NCI-H1092 treated with DMSO at 0.1 percent for 48 hours (cell line): ENCODE results near the gene ADM2.

Experiments used
- DNase-seq: peaks from one replicate; lab custom pipeline; 2025; lab: John Stamatoyannopoulos, UW

ADM2 gene

GRCh38 chr22:50445071-50445879, 36.1 kb upstream of the ADM2 start:
- no peak for DNase-seq

- DNase-seq: no peak
Observed at GRCh38 chr22:50445880-50446707, 35.2 kb upstream of the ADM2 start.

GRCh38 chr22:50446708-50447575, 34.4 kb upstream of the ADM2 start:
- no peak for DNase-seq

GRCh38 chr22:50447576-50448551, 33.5 kb upstream of the ADM2 start:
- no peak for DNase-seq

- DNase-seq: no peak
Observed at GRCh38 chr22:50452649-50453048, 28.7 kb upstream of the ADM2 start.

- DNase-seq: no peak
Observed at GRCh38 chr22:50454556-50455075, 26.7 kb upstream of the ADM2 start.

- no peak for DNase-seq
Observed at GRCh38 chr22:50455201-50455600, 26.1 kb upstream of the ADM2 start.

- DNase-seq: no peak
Observed at GRCh38 chr22:50456026-50456425, 25.3 kb upstream of the ADM2 start.

- DNase-seq: no peak
Observed at GRCh38 chr22:50456466-50457234, 24.7 kb upstream of the ADM2 start.

- DNase-seq: no peak
Observed at GRCh38 chr22:50459016-50459415, 22.3 kb upstream of the ADM2 start.

GRCh38 chr22:50459496-50460140, 21.7 kb upstream of the ADM2 start:
- DNase-seq: no peak

GRCh38 chr22:50460938-50461337, 20.4 kb upstream of the ADM2 start:
- no peak for DNase-seq

- DNase-seq: no peak
Observed at GRCh38 chr22:50461536-50461935, 19.8 kb upstream of the ADM2 start.

GRCh38 chr22:50461979-50462540, 19.3 kb upstream of the ADM2 start:
- no peak for DNase-seq

- no peak for DNase-seq
Observed at GRCh38 chr22:50463188-50463900, 18.0 kb upstream of the ADM2 start.

- DNase-seq: no peak
Observed at GRCh38 chr22:50464451-50464850, 16.9 kb upstream of the ADM2 start.

GRCh38 chr22:50465066-50465930, 16.0 kb upstream of the ADM2 start:
- no peak for DNase-seq

- no peak for DNase-seq
Observed at GRCh38 chr22:50467341-50467740, 14.0 kb upstream of the ADM2 start.
